K562 (cell line): ENCODE measurements around the gene GNPTAB. TPM values are rescaled to one million over a fixed set of nuclear protein-coding genes. Genes with fewer than 3 reads are reported as not detected.

Experiments
- ATF3 ChIP-seq, 2 experiments: fragments of 450-650 bp in 1 of 2; sonication (generic) in 1 of 2; formaldehyde crosslinking in 1 of 2; IDR thresholded peaks in 1 of 2; conservative IDR thresholded peaks in 1 of 2; 2 replicates each; pipeline versions ENCODE4 v1.6.1 to v1.8.1; 2016 to 2023; ENCODE audit warnings: mild to moderate bottlenecking in 2 of 2, moderate library complexity in 2 of 2, inconsistent platforms in 1 of 2, missing genetic modification reagents in 1 of 2
- ELF1 ChIP-seq: fragments of 200-800 bp; sonication (Bioruptor generic); IDR thresholded peaks from 2 replicates; pipeline ENCODE4 v1.6.1; 2016; ENCODE audit warnings: missing genetic modification characterization, missing compliant biosample characterization
- MGA ChIP-seq: fragments of 450-650 bp; IDR thresholded peaks from 2 replicates; pipeline ENCODE4 v1.6.1; 2016; ENCODE audit warnings: mild to moderate bottlenecking, moderate library complexity
- RBM17 ChIP-seq: fragments of 200-400 bp; formaldehyde crosslinking; IDR thresholded peaks from 2 replicates; pipeline ENCODE4 v1.6.1; 2017; ENCODE audit warnings: low read depth, mild to moderate bottlenecking, low read length, borderline replicate concordance
- RHOXF2B ChIP-seq: fragments of 250-450 bp; sonication (Bioruptor Pico); conservative IDR thresholded peaks from 2 replicates; pipeline ENCODE4 v1.5.1; 2021
- SP2 ChIP-seq: IDR thresholded peaks from 2 replicates; pipeline ENCODE4 v1.6.1; 2011; ENCODE audit warnings: mild to moderate bottlenecking, low read depth, low read length, moderate library complexity; ENCODE audit not compliant: poor library complexity, severe bottlenecking; ENCODE audit errors: extremely low read depth
- SREBF1 ChIP-seq: fragments of 150-350 bp; IDR thresholded peaks from 2 replicates; pipeline ENCODE4 v1.6.1; 2014; ENCODE audit warnings: antibody characterized with exemption, low read depth, low read length, borderline replicate concordance
- TAF1 ChIP-seq: IDR thresholded peaks from 2 replicates; pipeline ENCODE4 v1.6.1; 2011; ENCODE audit warnings: mild to moderate bottlenecking, low read length, moderate library complexity; ENCODE audit not compliant: insufficient read depth, control insufficient read depth, severe bottlenecking; ENCODE audit errors: extremely low read depth
- ZNF134 ChIP-seq: fragments of 250-450 bp; sonication (Bioruptor Pico); conservative IDR thresholded peaks from 2 replicates; pipeline ENCODE4 v1.4.0; 2020
- ZNF184 ChIP-seq: sonication (generic); formaldehyde crosslinking; IDR thresholded peaks from 2 replicates; pipeline ENCODE4 v1.5.0; 2020; ENCODE audit warnings: missing genetic modification reagents
- ZNF316 ChIP-seq: fragments of 450-650 bp; IDR thresholded peaks from 2 replicates; pipeline ENCODE4 v1.6.1; 2016
- ZNF57 ChIP-seq: fragments of 450-650 bp; formaldehyde crosslinking; IDR thresholded peaks from 2 replicates; pipeline ENCODE4 v1.4.0; 2020; ENCODE audit warnings: mild to moderate bottlenecking, moderate library complexity
- ZNF584 ChIP-seq: fragments of 200-800 bp; sonication (Bioruptor generic); IDR thresholded peaks from 2 replicates; pipeline ENCODE4 v1.6.1; 2016; ENCODE audit warnings: low read depth, mild to moderate bottlenecking, missing genetic modification characterization, missing compliant biosample characterization
- ZNF830 ChIP-seq: fragments of 250-450 bp; sonication (Bioruptor Pico); IDR thresholded peaks from 2 replicates; pipeline ENCODE4 v1.5.0; 2021; ENCODE audit warnings: mild to moderate bottlenecking
- polyA plus RNA-seq, 8 experiments: library from polyadenylated mRNA; depleted of rRNA in 4 of 8; stranded (reverse) in 5 of 8; unstranded in 3 of 8; fragments of >200 nt; fragmentation: Nextera tagmentation in 2 of 8; fragmentation: Illumina TruSeq in 1 of 8; extraction: Ambion mirVana in 2 of 8; extraction: Trizol in 1 of 8; gene quantifications; 2 replicates each; pipeline versions ENCODE4 v1.2.1 to v1.2.3, GENCODE V29; 2011 to 2014; ENCODE audit warnings: inconsistent platforms in 1 of 8, missing spikeins in 1 of 8
- total RNA-seq, 7 experiments: library from RNA; depleted of rRNA in 6 of 7; stranded (reverse); fragments of >200 nt in 6 of 7; fragmentation: Illumina TruSeq in 2 of 7; extraction: Trizol in 2 of 7; gene quantifications; 2 replicates each; pipeline versions ENCODE4 v1.2.1 to v1.2.3, GENCODE V29; 2011 to 2021; ENCODE audit warnings: low replicate concordance in 1 of 7

Gene GNPTAB
- total and polyA plus RNA-seq, 9 of the 15 experiments (the other 6 are each of a cell fraction or from before 2014, with no cell fraction given), result 5.9 to 23.2 (median 19.3) TPM

- TF ChIP-seq MGA (no peak), ATF3 (IDR thresholded peaks at IDR 0.05) (no peak), ATF3 (CRISPR knock-in tag; conservative IDR thresholded peaks at IDR 0.05) (no peak), SP2 (no peak), ZNF830 (CRISPR knock-in tag) (no peak), ZNF57 (CRISPR knock-in tag) (no peak), SREBF1 (no peak), ZNF134 (no peak), RHOXF2B (CRISPR knock-in tag) (no peak), ZNF184 (CRISPR knock-in tag) (no peak), TAF1 (peak; percentile 48), ZNF316 (no peak), ZNF584 (no peak), RBM17 (no peak), ELF1 (tag) (peak; percentile 84)
These were observed at the start of gene GNPTAB (continued) for GRCh38 chr12:101830367-101831325.
